HepG2 (cell line): ENCODE measurements around the gene CBX5. TPM values are rescaled to one million over a fixed set of nuclear protein-coding genes. Genes with fewer than 3 reads are reported as not detected.

Experiments used
- BCL6 ChIP-seq: IDR thresholded peaks from 2 replicates; pipeline ENCODE4 v1.6.1; 2016; ENCODE audit warnings: missing genetic modification reagents, missing compliant biosample characterization
- GABPA ChIP-seq, 2 experiments: IDR thresholded peaks; 2 replicates each; pipeline ENCODE4 v1.6.1; 2011 to 2016; ENCODE audit warnings: low read depth in 2 of 2, low read length in 1 of 2, missing biosample characterization in 1 of 2, missing genetic modification characterization in 1 of 2
- TBP ChIP-seq: sonication (generic); formaldehyde crosslinking; IDR thresholded peaks from 2 replicates; pipeline ENCODE4 v1.5.0; 2020; ENCODE audit warnings: missing genetic modification reagents
- ZIK1 ChIP-seq: sonication (generic); formaldehyde crosslinking; IDR thresholded peaks from 2 replicates; pipeline ENCODE4 v1.5.0; 2020; ENCODE audit warnings: mild to moderate bottlenecking, low read depth, missing genetic modification reagents, borderline replicate concordance
- ZNF264 ChIP-seq: sonication (generic); formaldehyde crosslinking; IDR thresholded peaks from 2 replicates; pipeline ENCODE4 v1.4.0; 2020; ENCODE audit warnings: missing genetic modification reagents
- ZNF292 ChIP-seq: sonication (generic); formaldehyde crosslinking; IDR thresholded peaks from 2 replicates; pipeline ENCODE4 v1.8.1; 2022; ENCODE audit warnings: mild to moderate bottlenecking, low read depth, missing genetic modification reagents, borderline replicate concordance
- ZNF577 ChIP-seq: sonication (generic); formaldehyde crosslinking; IDR thresholded peaks from 2 replicates; pipeline ENCODE4 v1.4.0; 2020; ENCODE audit warnings: mild to moderate bottlenecking, low read depth, missing genetic modification reagents, borderline replicate concordance
- polyA plus RNA-seq, 8 experiments: library from polyadenylated mRNA; depleted of rRNA in 3 of 8; stranded (reverse) in 7 of 8; unstranded in 1 of 8; fragments of >200 nt; fragmentation: Illumina TruSeq in 4 of 8; extraction: Trizol in 4 of 8; gene quantifications; 2 replicates each; pipeline versions ENCODE4 v1.2.1 to v1.2.3, GENCODE V29; 2011 to 2016; ENCODE audit warnings: low read depth in 4 of 8, missing spikeins in 1 of 8, mixed read lengths in 1 of 8; ENCODE audit not compliant: insufficient read depth in 1 of 8
- total RNA-seq, 5 experiments: library from RNA; depleted of rRNA; stranded (reverse); fragments of >200 nt; fragmentation: Illumina TruSeq; extraction: Trizol; gene quantifications; 2 replicates each; pipeline ENCODE4 v1.2.3, GENCODE V29; 2016; ENCODE audit warnings: low read depth in 1 of 5
- TF ChIP-seq, protein P1 (sequence below): sonication (generic); formaldehyde crosslinking; conservative IDR thresholded peaks from 2 replicates; pipeline ENCODE4 v1.4.0; 2020; ENCODE audit warnings: missing genetic modification reagents
- TF ChIP-seq, protein P2 (sequence below): sonication (generic); formaldehyde crosslinking; IDR thresholded peaks from 2 replicates; pipeline ENCODE4 v1.4.0; 2020; ENCODE audit warnings: missing genetic modification reagents, borderline replicate concordance
- TF ChIP-seq, protein P3 (sequence below): IDR thresholded peaks from 2 replicates; pipeline ENCODE4 v1.6.1; 2016; ENCODE audit warnings: mild to moderate bottlenecking, missing biosample characterization, missing genetic modification reagents
- TF ChIP-seq, protein P4 (sequence below): sonication (generic); formaldehyde crosslinking; IDR thresholded peaks from 2 replicates; pipeline ENCODE4 v1.4.0; 2020; ENCODE audit warnings: mild to moderate bottlenecking, missing genetic modification reagents
- TF ChIP-seq, protein P5 (sequence below): sonication (generic); formaldehyde crosslinking; IDR thresholded peaks from 2 replicates; pipeline ENCODE4 v1.8.0; 2022; ENCODE audit warnings: missing genetic modification reagents, mild to moderate bottlenecking, moderate library complexity, borderline replicate concordance

Gene CBX5
- total and polyA plus RNA-seq, 2 of the 13 experiments (the other 11 are each of a cell fraction or from before 2014, with no cell fraction given), result 16.0 to 22.2 TPM

DNA sequence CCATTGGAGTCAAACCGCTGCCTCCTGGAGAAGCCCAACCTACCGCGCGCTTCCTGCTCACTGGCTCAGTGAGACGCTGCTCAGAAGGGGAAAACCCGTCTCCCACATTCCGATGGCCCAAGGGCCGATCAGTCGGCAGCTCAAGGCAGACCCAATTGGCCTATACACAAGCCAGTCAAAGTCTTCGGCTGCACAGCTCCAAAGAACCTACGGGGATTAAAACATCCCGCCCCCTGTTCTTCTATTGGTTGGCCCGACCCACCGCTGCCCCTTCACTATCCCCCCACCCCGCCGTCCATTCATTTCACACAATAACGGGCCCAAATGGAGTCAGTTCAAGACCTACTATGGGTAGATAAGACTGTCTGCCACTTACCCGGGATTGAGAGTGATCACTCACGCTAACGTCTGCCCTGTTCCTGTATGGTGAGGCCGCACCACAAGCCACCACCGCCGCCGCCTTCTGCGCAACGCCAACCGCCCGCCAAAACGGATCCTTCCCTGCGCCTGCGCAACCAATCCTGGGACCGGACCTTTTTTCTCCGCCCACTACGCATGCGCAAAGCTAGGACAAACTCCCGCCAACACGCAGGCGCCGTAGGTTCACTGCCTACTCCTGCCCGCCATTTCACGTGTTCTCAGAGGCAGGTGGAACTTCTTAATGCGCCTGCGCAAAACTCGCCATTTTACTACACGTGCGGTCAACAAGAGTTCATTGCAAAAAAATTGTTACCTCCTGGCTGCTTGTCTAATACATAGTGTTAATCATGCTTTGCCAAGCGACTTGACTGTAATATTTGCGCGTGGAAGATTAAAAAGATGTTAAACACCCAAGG, at the start of gene CBX5 (continued):
- TF ChIP-seq ZNF292 (CRISPR knock-in tag) (no peak), ZNF577 (CRISPR knock-in tag) (no peak), TBP (CRISPR knock-in tag) (no peak), ZNF264 (CRISPR knock-in tag) (peak; percentile 69; the same call in 1 of the 2 replicates), GABPA (IDR thresholded peaks at IDR 0.05; ENCODE audit: low read depth, low read length) (no peak), GABPA (CRISPR knock-in tag; IDR thresholded peaks at IDR 0.05; ENCODE audit: low read depth) (peak; percentile 51), ZIK1 (CRISPR knock-in tag) (0 out of 2 replicates have a peak, but pooled peaks have one; percentile 22), BCL6 (CRISPR knock-in tag) (0 out of 2 replicates have a peak, but pooled peaks have one; percentile 34)
- TF ChIP-seq, protein P1, sequence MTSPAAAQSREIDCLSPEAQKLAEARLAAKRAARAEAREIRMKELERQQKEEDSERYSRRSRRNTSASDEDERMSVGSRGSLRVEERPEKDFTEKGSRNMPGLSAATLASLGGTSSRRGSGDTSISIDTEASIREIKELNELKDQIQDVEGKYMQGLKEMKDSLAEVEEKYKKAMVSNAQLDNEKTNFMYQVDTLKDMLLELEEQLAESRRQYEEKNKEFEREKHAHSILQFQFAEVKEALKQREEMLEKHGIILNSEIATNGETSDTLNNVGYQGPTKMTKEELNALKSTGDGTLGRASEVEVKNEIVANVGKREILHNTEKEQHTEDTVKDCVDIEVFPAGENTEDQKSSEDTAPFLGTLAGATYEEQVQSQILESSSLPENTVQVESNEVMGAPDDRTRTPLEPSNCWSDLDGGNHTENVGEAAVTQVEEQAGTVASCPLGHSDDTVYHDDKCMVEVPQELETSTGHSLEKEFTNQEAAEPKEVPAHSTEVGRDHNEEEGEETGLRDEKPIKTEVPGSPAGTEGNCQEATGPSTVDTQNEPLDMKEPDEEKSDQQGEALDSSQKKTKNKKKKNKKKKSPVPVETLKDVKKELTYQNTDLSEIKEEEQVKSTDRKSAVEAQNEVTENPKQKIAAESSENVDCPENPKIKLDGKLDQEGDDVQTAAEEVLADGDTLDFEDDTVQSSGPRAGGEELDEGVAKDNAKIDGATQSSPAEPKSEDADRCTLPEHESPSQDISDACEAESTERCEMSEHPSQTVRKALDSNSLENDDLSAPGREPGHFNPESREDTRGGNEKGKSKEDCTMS (CRISPR knock-in tag), result no peak
- TF ChIP-seq, protein P2, sequence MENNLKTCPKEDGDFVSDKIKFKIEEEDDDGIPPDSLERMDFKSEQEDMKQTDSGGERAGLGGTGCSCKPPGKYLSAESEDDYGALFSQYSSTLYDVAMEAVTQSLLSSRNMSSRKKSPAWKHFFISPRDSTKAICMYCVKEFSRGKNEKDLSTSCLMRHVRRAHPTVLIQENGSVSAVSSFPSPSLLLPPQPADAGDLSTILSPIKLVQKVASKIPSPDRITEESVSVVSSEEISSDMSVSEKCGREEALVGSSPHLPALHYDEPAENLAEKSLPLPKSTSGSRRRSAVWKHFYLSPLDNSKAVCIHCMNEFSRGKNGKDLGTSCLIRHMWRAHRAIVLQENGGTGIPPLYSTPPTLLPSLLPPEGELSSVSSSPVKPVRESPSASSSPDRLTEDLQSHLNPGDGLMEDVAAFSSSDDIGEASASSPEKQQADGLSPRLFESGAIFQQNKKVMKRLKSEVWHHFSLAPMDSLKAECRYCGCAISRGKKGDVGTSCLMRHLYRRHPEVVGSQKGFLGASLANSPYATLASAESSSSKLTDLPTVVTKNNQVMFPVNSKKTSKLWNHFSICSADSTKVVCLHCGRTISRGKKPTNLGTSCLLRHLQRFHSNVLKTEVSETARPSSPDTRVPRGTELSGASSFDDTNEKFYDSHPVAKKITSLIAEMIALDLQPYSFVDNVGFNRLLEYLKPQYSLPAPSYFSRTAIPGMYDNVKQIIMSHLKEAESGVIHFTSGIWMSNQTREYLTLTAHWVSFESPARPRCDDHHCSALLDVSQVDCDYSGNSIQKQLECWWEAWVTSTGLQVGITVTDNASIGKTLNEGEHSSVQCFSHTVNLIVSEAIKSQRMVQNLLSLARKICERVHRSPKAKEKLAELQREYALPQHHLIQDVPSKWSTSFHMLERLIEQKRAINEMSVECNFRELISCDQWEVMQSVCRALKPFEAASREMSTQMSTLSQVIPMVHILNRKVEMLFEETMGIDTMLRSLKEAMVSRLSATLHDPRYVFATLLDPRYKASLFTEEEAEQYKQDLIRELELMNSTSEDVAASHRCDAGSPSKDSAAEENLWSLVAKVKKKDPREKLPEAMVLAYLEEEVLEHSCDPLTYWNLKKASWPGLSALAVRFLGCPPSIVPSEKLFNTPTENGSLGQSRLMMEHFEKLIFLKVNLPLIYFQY (CRISPR knock-in tag), result no peak; the same call in 1 of the 2 replicates
- TF ChIP-seq, protein P3, sequence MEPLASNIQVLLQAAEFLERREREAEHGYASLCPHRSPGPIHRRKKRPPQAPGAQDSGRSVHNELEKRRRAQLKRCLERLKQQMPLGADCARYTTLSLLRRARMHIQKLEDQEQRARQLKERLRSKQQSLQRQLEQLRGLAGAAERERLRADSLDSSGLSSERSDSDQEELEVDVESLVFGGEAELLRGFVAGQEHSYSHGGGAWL (CRISPR knock-in tag), result 0 out of 2 replicates have a peak, but pooled peaks have one; percentile 43
- TF ChIP-seq, protein P4, sequence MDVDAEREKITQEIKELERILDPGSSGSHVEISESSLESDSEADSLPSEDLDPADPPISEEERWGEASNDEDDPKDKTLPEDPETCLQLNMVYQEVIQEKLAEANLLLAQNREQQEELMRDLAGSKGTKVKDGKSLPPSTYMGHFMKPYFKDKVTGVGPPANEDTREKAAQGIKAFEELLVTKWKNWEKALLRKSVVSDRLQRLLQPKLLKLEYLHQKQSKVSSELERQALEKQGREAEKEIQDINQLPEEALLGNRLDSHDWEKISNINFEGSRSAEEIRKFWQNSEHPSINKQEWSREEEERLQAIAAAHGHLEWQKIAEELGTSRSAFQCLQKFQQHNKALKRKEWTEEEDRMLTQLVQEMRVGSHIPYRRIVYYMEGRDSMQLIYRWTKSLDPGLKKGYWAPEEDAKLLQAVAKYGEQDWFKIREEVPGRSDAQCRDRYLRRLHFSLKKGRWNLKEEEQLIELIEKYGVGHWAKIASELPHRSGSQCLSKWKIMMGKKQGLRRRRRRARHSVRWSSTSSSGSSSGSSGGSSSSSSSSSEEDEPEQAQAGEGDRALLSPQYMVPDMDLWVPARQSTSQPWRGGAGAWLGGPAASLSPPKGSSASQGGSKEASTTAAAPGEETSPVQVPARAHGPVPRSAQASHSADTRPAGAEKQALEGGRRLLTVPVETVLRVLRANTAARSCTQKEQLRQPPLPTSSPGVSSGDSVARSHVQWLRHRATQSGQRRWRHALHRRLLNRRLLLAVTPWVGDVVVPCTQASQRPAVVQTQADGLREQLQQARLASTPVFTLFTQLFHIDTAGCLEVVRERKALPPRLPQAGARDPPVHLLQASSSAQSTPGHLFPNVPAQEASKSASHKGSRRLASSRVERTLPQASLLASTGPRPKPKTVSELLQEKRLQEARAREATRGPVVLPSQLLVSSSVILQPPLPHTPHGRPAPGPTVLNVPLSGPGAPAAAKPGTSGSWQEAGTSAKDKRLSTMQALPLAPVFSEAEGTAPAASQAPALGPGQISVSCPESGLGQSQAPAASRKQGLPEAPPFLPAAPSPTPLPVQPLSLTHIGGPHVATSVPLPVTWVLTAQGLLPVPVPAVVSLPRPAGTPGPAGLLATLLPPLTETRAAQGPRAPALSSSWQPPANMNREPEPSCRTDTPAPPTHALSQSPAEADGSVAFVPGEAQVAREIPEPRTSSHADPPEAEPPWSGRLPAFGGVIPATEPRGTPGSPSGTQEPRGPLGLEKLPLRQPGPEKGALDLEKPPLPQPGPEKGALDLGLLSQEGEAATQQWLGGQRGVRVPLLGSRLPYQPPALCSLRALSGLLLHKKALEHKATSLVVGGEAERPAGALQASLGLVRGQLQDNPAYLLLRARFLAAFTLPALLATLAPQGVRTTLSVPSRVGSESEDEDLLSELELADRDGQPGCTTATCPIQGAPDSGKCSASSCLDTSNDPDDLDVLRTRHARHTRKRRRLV, result no peak; the same call in 1 of the 2 replicates
- TF ChIP-seq, protein P5, sequence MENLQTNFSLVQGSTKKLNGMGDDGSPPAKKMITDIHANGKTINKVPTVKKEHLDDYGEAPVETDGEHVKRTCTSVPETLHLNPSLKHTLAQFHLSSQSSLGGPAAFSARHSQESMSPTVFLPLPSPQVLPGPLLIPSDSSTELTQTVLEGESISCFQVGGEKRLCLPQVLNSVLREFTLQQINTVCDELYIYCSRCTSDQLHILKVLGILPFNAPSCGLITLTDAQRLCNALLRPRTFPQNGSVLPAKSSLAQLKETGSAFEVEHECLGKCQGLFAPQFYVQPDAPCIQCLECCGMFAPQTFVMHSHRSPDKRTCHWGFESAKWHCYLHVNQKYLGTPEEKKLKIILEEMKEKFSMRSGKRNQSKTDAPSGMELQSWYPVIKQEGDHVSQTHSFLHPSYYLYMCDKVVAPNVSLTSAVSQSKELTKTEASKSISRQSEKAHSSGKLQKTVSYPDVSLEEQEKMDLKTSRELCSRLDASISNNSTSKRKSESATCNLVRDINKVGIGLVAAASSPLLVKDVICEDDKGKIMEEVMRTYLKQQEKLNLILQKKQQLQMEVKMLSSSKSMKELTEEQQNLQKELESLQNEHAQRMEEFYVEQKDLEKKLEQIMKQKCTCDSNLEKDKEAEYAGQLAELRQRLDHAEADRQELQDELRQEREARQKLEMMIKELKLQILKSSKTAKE, result peak; percentile 30; the same call in 1 of the 2 replicates
